Measurements from ENCODE around the gene CDC42EP3.

Gene CDC42EP3, protein sequence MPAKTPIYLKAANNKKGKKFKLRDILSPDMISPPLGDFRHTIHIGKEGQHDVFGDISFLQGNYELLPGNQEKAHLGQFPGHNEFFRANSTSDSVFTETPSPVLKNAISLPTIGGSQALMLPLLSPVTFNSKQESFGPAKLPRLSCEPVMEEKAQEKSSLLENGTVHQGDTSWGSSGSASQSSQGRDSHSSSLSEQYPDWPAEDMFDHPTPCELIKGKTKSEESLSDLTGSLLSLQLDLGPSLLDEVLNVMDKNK

GRCh38 chr2:37671009-37671815 lies at the start of gene CDC42EP3:
CDC42EP3 (minus strand) TSS chr2:37671642; CDS start chr2:37646587, 25,055 bp downstream.
- DNase-seq (ENCODE audit: low read depth) = peak; percentile 34

- peak; percentile 92 for DNase-seq (ENCODE audit: low read depth)
These were observed 49.7 kb upstream of the CDC42EP3 start for GRCh38 chr2:37721201-37721560.

DNA sequence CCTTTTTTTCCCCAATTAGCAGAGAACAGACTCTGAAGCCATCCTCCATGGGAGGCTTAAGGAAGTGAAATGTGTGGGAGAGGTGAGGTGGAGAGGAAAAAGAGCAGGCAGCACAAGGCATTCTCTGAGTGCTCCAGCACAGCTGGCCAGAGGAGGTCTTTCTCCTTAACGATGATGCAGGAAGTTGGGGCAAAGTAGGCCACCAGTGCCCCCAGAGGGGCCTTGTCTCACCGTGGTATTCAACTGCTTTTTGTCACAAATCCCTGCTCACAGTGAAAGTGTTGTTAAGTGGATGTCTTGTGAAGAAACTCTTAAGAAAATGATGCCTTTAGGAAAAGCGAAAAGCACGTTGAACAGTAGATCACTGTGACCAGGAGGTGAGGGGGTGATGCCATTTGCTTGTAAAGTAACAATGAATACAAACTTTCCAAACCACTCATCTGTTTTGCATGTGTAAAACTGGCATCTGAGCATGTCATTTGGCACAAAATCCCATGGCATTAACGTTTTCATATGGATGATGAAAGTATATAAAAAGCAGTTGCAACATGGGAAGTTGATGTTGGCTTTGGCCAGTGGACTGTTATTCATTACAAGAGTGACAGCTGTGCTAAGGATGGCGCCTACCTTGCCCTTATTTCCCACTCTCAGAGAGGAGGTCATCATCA lies 49.2 kb upstream of the CDC42EP3 start:
- peak; percentile 98 for DNase-seq (ENCODE audit: low read depth)

DNA sequence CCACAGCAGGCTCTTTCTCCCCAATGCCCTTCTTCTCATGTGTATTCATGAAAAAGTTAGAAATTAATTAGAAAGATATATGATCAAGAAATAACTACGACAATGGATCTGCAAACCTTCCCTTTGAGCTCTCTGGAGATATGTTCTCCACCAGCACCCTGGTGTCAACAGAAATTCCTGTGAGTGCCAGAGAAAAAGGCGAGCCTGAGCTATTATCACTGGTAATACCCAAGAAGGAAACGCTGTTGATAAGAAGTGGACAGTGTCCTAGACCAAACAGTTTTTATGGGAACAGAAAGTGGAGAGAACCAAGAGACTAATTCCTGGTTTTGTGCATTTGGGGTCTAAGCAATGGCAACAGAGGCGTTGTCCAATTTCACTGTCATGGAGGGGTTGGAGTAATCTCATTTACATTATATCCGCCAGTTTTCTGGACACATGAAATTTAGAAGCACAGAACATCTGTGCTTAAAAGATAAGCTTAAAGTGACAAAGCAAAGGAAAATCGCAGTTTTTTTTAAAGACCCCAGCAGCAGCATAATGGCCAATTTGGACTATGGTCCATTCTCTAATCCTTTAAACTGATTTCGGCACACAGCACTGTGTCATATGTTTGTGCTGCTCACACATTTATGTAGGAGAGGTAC lies 47.2 kb upstream of the CDC42EP3 start:
- no peak for DNase-seq (ENCODE audit: low read depth)

DNA sequence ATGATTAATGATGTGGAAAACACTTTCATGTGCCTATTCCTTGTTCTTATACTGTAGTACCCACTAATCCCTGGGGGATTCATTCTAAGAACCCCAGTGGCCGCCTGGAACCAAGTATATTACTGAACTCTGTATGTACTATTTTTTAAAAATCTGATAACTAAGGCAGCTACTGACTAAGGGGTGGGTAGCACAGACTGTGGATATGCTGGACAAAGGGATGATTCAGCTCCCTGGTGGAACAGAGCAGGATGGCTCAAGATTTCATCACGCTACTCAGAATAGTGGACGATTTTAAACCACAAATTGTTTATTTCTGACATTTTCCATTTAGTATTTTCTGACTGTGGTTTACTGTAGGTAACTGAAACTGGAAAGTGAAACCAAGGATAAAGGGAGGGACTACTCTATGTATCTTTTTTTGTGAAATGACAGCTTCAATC lies 41.8 kb upstream of the CDC42EP3 start:
- peak; percentile 90 for DNase-seq (ENCODE audit: low read depth)

DNA sequence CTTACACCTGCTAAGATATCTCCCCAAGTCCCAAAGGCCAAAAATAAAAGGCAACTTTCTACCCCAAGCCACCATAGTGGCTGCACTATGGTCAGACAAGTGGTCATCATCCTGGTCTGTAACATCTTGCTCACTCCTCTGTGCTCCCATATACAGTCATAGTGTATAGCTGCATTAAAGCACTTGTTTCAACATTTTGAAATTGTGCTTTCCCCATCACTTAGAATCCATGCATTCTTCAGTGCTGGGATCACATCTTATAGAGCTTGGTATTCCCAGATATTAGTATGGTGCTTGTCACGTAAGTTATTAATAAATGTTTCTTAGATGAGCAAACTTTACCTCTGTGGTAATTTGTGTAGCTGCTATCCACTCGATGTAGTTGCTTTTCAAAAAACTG lies 40.4 kb upstream of the CDC42EP3 start:
- peak; percentile 14 for DNase-seq (ENCODE audit: low read depth)

- DNase-seq (ENCODE audit: low read depth) = peak; percentile 81
These were observed 39.9 kb upstream of the CDC42EP3 start for GRCh38 chr2:37711308-37711731.

DNA sequence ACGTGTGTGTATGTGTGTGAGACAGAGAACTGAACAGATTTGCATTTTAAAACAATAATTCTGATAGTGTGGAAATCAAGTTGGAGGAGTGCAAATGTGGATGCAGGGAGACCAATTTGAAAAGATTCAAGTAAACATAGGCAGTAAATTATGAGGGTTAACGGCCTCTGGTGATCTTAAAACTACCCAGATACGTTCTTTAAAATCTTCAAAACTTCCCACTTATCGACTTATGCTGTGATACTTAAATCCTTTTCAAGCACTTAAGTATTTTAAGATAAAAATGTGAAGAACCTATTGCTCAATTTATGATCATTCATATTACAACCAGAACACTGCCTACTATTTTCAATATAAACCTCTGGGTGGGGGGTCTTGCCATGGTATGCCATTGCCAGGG lies 37.7 kb upstream of the CDC42EP3 start:
- no peak for DNase-seq (ENCODE audit: low read depth)

DNA sequence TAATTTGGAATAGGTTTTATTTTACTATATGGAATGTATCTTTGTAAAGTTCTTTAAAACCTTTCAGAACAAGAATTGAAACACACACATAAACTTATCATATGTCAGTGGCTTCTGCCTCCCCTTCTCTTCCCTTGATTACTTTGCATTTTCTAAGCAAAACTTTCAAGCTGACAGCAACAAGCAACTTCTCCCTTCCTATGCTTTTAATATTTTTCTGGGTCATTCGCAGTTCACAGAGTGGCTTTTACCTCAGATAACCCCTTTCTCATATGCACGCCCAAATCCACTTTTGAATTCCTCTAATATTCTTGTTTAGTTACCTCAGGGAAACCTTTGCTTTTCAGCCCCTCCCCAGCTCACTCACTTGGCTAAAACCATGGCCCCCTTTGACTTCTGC lies 36.7 kb upstream of the CDC42EP3 start:
- no peak for DNase-seq (ENCODE audit: low read depth)

DNA sequence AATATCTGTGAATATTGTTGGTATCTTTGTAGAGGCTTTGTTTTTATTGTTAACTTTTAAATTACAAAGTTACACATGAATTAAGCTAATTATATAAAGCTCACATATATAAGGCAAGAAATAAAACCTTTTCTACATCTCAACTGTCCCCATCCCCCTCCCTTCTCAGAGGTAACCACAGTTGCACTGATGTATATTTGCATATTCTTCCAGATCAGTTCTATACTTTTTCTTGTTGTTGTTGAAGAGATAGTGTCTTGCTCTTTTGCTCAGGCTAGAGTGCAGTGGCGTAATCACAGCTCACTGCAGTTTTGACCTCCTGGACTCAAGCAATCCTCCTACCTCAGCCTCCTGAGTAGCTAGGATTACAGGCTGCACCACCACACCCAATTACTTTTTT lies 36.0 kb upstream of the CDC42EP3 start:
- DNase-seq (ENCODE audit: low read depth) = no peak

- no peak for DNase-seq (ENCODE audit: low read depth)
These were observed 35.1 kb upstream of the CDC42EP3 start for GRCh38 chr2:37706334-37707183.

- DNase-seq (ENCODE audit: low read depth) = no peak
These were observed 33.7 kb upstream of the CDC42EP3 start for GRCh38 chr2:37705191-37705590.

DNA sequence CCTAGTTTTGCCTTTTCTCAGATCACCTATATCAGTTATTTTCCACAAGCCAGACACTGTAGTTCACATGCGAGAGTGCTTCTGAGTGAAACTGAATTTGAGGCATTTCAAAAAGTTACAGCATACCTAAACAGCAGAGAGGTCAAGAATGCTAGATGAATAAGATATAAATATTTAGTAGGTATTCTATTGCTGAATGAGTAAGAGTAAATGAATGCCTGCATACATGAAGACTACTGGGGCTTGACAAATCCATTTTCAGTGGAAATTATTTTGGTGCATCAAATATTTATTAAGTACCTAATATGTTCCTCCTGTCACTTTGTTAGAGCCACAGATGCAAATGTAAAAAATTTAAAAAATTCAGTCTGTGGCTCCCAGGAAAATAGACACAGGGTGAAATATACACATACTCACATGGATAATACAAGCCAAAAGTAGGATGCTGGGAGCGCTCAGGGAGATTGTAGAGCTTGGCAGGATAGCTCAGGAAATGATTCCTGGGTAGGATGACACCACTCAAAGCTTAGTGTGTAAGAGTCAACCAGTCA lies 27.6 kb upstream of the CDC42EP3 start:
- no peak for DNase-seq (ENCODE audit: low read depth)

DNA sequence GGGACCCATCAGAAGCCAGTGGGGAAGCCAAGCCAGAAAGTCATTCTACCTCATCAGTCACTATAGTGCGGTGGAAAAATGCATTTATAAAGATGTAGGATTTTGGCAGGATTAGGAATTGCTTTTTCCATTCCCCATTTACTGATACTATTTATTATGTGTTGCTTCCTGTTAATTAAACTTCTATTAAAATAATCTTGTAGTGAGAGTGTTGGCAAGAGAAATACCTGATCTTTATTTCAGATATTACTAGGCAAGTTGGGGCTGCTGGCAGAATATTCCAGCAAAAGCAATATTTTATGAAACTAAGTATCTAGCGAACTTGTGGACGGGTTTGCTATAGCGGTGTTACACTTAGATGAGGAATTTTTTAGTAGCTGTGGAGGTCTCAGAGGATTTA lies 23.9 kb upstream of the CDC42EP3 start:
- DNase-seq (ENCODE audit: low read depth) = no peak

GRCh38 chr2:37692711-37693110 lies 21.3 kb upstream of the CDC42EP3 start:
- no peak for DNase-seq (ENCODE audit: low read depth)

DNA sequence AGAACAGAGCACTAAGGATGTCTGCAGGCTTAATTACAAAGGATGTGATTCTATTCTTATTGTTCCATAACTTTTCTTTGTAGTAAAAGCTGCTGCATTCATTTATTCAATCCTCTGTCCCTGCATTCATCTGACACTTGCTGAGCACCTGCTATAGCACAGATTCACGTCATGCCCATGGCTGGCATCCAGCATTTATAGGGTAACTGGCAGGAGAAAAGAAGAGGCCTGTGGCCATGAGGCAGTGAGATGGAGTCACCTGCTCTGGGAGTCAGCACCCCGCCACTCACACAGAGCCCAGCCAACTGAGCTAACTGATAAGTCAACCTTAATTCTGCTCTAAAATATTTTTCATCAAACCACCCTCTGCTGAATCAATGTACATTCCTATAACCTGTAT lies 18.3 kb upstream of the CDC42EP3 start:
- no peak for DNase-seq (ENCODE audit: low read depth)

DNA sequence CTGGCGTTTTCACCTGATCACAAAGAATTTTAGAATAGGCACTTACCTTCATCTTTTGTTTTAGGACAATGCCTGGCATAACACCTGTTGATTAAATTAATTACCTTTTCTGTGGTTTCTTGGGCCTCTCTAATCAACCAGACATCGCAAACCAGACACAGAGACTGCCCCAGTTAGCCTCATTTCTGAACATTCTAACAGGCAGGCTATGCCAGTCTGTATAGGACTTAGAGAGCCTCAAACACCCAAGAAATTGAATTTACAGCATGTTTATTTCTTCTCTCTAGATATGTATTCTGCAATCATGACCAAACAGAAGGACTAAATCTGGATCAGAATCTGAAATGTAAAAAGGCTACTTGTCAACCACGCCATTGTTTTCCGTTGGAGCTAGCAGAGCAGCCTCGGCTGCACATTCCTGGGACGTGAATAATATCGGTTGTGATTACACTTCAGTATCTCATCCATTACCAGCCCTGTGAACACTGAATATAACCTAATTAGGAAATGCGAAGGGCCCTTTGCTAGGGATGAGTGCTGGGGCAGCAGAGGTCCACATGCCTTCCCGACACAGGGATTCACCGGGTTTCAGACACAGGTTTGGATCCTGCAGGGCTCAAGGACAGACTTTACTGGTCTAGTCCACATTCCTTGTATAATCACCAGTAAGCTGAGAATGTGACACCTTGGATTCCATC lies 17.5 kb upstream of the CDC42EP3 start:
- DNase-seq (ENCODE audit: low read depth) = peak; percentile 83

DNA sequence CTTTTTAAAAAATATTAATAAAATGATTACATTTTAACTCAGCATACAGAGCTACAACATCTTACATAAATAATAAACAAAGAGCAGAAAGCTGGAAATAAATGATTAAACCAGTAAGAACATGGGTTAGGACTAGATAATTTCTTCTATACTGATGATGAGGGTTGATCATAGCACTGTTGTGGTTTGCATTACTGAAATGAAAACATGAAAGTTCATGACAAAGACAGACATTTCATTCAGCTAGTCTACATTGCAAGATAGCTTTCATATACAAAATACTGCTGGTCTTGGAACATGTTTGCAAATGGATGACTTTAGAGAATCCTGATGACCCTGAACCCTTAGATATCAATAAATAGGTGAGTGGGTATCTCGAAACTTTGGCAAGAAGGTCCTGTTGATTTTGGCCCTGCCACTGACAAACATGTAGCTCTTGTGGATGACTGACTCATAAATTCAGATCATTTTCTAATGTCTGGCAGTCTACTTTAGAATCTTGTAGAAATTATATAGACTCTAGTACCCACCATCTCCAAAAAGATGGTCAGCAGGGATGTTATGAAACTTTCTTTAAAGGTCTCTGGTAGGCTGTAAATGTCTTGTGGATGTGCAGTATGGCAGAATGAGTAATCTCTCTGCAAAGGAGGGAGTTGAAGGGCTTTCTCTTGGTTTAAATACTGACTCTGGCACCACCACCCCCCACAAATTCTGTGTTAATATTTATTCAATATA lies 15.5 kb upstream of the CDC42EP3 start:
- DNase-seq (ENCODE audit: low read depth) = no peak

DNA sequence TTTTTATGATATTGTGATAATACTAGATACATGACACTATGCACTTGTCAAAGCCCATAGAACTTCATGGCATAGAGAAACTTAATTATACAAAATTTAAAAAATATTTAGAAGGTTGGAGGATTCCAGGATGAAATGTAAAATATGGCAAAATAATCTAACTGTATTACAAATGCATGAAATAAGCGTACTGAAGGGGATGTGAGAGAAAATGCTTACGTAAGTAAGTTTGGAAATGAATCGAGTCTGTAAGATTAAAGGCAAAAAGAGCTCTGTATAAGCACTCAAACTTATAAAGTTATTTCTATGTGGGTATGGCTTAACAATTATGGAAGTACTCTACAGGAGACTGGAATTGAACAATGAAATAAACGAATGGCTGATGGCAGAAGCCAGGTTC lies 13.4 kb upstream of the CDC42EP3 start:
- DNase-seq (ENCODE audit: low read depth) = no peak

Measured in fibroblast of gingiva (primary cell).